Mesenchymal stem cell (in vitro differentiated cells and primary cell): ENCODE measurements around the gene LARGE1.

ENCODE experiments used
- DNase-seq: peaks from one replicate; pipeline ENCODE4 v3.0.0-alpha.2; 2013
- H2AFZ ChIP-seq: one replicate; pipeline ENCODE4 v1.6.1; 2013; ENCODE audit warnings: low read depth, mild to moderate bottlenecking, control low read depth, inconsistent platforms, low read length, moderate library complexity
- H2AK5ac ChIP-seq: 2 replicates; pipeline ENCODE4 v1.6.1; 2013; ENCODE audit warnings: low read length, moderate library complexity, mild to moderate bottlenecking, inconsistent platforms; ENCODE audit not compliant: severe bottlenecking
- H2BK120ac ChIP-seq: one replicate; pipeline ENCODE4 v1.6.1; 2013; ENCODE audit warnings: low read depth, mild to moderate bottlenecking, inconsistent platforms, low read length, moderate library complexity
- H2BK12ac ChIP-seq, 2 experiments: one replicate each; pipeline ENCODE4 v1.6.1; 2013; ENCODE audit warnings: inconsistent platforms in 2 of 2, low read length in 2 of 2, mild to moderate bottlenecking in 2 of 2, moderate library complexity in 2 of 2, control low read depth in 1 of 2
- H2BK15ac ChIP-seq: one replicate; pipeline ENCODE4 v1.6.1; 2013; ENCODE audit warnings: mild to moderate bottlenecking, low read depth, inconsistent platforms; ENCODE audit not compliant: poor library complexity, severe bottlenecking
- H2BK5ac ChIP-seq: 2 replicates; pipeline ENCODE4 v1.6.1; 2013; ENCODE audit warnings: low read depth, mild to moderate bottlenecking, low read length, control low read depth, inconsistent platforms; ENCODE audit not compliant: poor library complexity, severe bottlenecking
- H3K14ac ChIP-seq, 2 experiments: one replicate each; pipeline ENCODE4 v1.6.1; 2013; ENCODE audit warnings: inconsistent platforms in 2 of 2, low read length in 2 of 2, control low read depth in 1 of 2, mild to moderate bottlenecking in 1 of 2, moderate library complexity in 1 of 2
- H3K18ac ChIP-seq, 2 experiments: one replicate each; pipeline ENCODE4 v1.6.1; 2013; ENCODE audit warnings: inconsistent platforms in 2 of 2, low read length in 2 of 2, control low read depth in 1 of 2, low read depth in 1 of 2, mild to moderate bottlenecking in 1 of 2
- H3K23ac ChIP-seq, 2 experiments: one replicate each; pipeline ENCODE4 v1.6.1; 2013; ENCODE audit warnings: inconsistent platforms in 2 of 2, low read length in 2 of 2, mild to moderate bottlenecking in 2 of 2, moderate library complexity in 2 of 2, control low read depth in 1 of 2
- H3K27ac ChIP-seq: 2 replicates; pipeline ENCODE4 v1.5.1; 2013; ENCODE audit warnings: mild to moderate bottlenecking, moderate library complexity, low read length, control low read depth, inconsistent platforms; ENCODE audit not compliant: poor library complexity, severe bottlenecking
- H3K27me3 ChIP-seq, 2 experiments: 2 replicates each; pipeline versions ENCODE4 v1.6.1 to v1.7.0; 2013; ENCODE audit warnings: low read length in 2 of 2, mild to moderate bottlenecking in 2 of 2, moderate library complexity in 2 of 2, control low read depth in 1 of 2, inconsistent platforms in 1 of 2; ENCODE audit not compliant: control insufficient read depth in 1 of 2, insufficient read depth in 1 of 2
- H3K36me3 ChIP-seq, 2 experiments: 2 replicates each; pipeline versions ENCODE4 v1.6.1 to v1.7.0; 2013; ENCODE audit warnings: low read length in 2 of 2, control low read depth in 1 of 2, inconsistent platforms in 1 of 2, low read depth in 1 of 2, mild to moderate bottlenecking in 1 of 2; ENCODE audit not compliant: insufficient read depth in 2 of 2, control insufficient read depth in 1 of 2
- H3K4ac ChIP-seq, 2 experiments: one replicate each; pipeline ENCODE4 v1.6.1; 2013; ENCODE audit warnings: inconsistent platforms in 2 of 2, low read length in 2 of 2, mild to moderate bottlenecking in 2 of 2, moderate library complexity in 2 of 2, control low read depth in 1 of 2, low read depth in 1 of 2
- H3K4me1 ChIP-seq: 2 replicates; pipeline ENCODE4 v1.6.1; 2013; ENCODE audit warnings: low read depth, low read length, control low read depth; ENCODE audit not compliant: control insufficient read depth, insufficient read depth
- H3K4me2 ChIP-seq: 2 replicates; pipeline ENCODE4 v1.6.1; 2013; ENCODE audit warnings: low read length, mild to moderate bottlenecking, inconsistent platforms; ENCODE audit not compliant: poor library complexity, severe bottlenecking
- H3K4me3 ChIP-seq, 2 experiments: 2 replicates each; pipeline versions ENCODE4 v1.5.1 to v1.7.0; 2013; ENCODE audit warnings: low read length in 2 of 2, mild to moderate bottlenecking in 2 of 2, control low read depth in 1 of 2, low read depth in 1 of 2; ENCODE audit not compliant: insufficient read depth in 1 of 2
- H3K79me1 ChIP-seq: replicated peaks from 2 replicates; pipeline ENCODE4 v1.6.1; 2013; ENCODE audit warnings: mild to moderate bottlenecking, control low read depth, low read length, inconsistent platforms; ENCODE audit not compliant: poor library complexity, severe bottlenecking
- H3K9ac ChIP-seq: 2 replicates; pipeline ENCODE4 v1.7.0; 2013; ENCODE audit warnings: mild to moderate bottlenecking, low read length, moderate library complexity
- H3K9me3 ChIP-seq: 2 replicates; pipeline ENCODE4 v1.7.0; 2013; ENCODE audit warnings: mild to moderate bottlenecking, low read length; ENCODE audit not compliant: control insufficient read depth
- H4K8ac ChIP-seq: one replicate; pipeline ENCODE4 v1.6.1; 2013; ENCODE audit warnings: inconsistent platforms, mild to moderate bottlenecking, low read length, moderate library complexity
- H4K91ac ChIP-seq: one replicate; pipeline ENCODE4 v1.6.1; 2013; ENCODE audit warnings: mild to moderate bottlenecking, low read length, inconsistent platforms
- WGBS: methylation state at CpG from one replicate; pipeline ENCODE4 v1.1.7; 2013; ENCODE audit warnings: mixed read lengths; 5-methylcytosine and 5-hydroxymethylcytosine counted together

The LARGE1 gene

GRCh38 chr22:33474587-33474986 is 445.7 kb downstream of the LARGE1 start:
- H3K18ac ChIP-seq, result no peak overlapping the region
- no CpG with 5 or more reads among the region's 1 CpG for WGBS
- H4K91ac ChIP-seq, result no peak overlapping the region

GRCh38 chr22:33472462-33473344 is 447.6 kb downstream of the LARGE1 start:
- no peaks in the 10 kb centered on the region for H3K27me3 ChIP-seq
- no peaks in the 10 kb centered on the region for H3K9me3 ChIP-seq
- 80% methylated on average over 7 of the region's 9 CpGs for WGBS
- no peak overlapping the region for H3K27ac ChIP-seq
- no peak overlapping the region for H2AFZ ChIP-seq
- no peak overlapping the region for H2BK120ac ChIP-seq
- H3K4me1 ChIP-seq, result peaks cover 3% of the 10 kb centered on the region
- no peak overlapping the region for H3K9ac ChIP-seq
- H2BK12ac ChIP-seq, result no peak overlapping the region
- DNase-seq, result no peak
- H2BK15ac ChIP-seq, result no peak overlapping the region
- H2BK5ac ChIP-seq, result no peak overlapping the region
- no peak overlapping the region for H3K14ac ChIP-seq
- no peak overlapping the region for H3K4ac ChIP-seq
- no peak overlapping the region for H3K4me2 ChIP-seq
- H3K18ac ChIP-seq, result no peak overlapping the region
- H3K4me3 ChIP-seq, result no peak overlapping the region
- no peaks in the 10 kb centered on the region for H3K79me1 ChIP-seq
- no peak overlapping the region for H4K91ac ChIP-seq
- no peak overlapping the region for H2AK5ac ChIP-seq
- H3K23ac ChIP-seq, result no peak overlapping the region
- no peak overlapping the region for H4K8ac ChIP-seq
- no peaks in the 10 kb centered on the region for H3K36me3 ChIP-seq

More at GRCh38 chr22:33474587-33474986, 445.7 kb downstream of the LARGE1 start:
- H2BK12ac ChIP-seq, result no peak overlapping the region
- H3K4me1 ChIP-seq, result peaks cover 2% of the 10 kb centered on the region
- H2AK5ac ChIP-seq, result no peak overlapping the region
- H3K23ac ChIP-seq, result no peak overlapping the region
- H3K4ac ChIP-seq, result no peak overlapping the region
- H2BK15ac ChIP-seq, result no peak overlapping the region
- H3K79me1 ChIP-seq, result no peaks in the 10 kb centered on the region
- no peak overlapping the region for H3K27ac ChIP-seq
- peaks cover 0 to 5% of the 10 kb centered on the region in 2 experiments for H3K27me3 ChIP-seq
- H3K14ac ChIP-seq, result no peak overlapping the region
- no peak overlapping the region for H2AFZ ChIP-seq
- no peak overlapping the region for H4K8ac ChIP-seq
- no peaks in the 10 kb centered on the region for H3K9me3 ChIP-seq
- H3K4me3 ChIP-seq, result no peak overlapping the region
- no peak overlapping the region for H2BK5ac ChIP-seq
- H2BK120ac ChIP-seq, result no peak overlapping the region
- H3K9ac ChIP-seq, result no peak overlapping the region
- DNase-seq, result no peak
- no peaks in the 10 kb centered on the region for H3K36me3 ChIP-seq
- no peak overlapping the region for H3K4me2 ChIP-seq

GRCh38 chr22:33470456-33470855 is 449.8 kb downstream of the LARGE1 start:
- no peak overlapping the region for H4K8ac ChIP-seq
- no peak overlapping the region for H2AFZ ChIP-seq
- no peak overlapping the region for H3K27ac ChIP-seq
- no peak overlapping the region for H3K23ac ChIP-seq
- no peaks in the 10 kb centered on the region for H3K9me3 ChIP-seq
- no peak overlapping the region for H2AK5ac ChIP-seq
- H3K79me1 ChIP-seq, result no peaks in the 10 kb centered on the region
- no peak for DNase-seq
- no peak overlapping the region for H3K9ac ChIP-seq
- H3K18ac ChIP-seq, result no peak overlapping the region
- H2BK15ac ChIP-seq, result no peak overlapping the region
- no peak overlapping the region for H3K4me2 ChIP-seq
- no peak overlapping the region for H3K4ac ChIP-seq
- no peak overlapping the region for H3K14ac ChIP-seq
- no peak overlapping the region for H3K4me3 ChIP-seq
- H2BK120ac ChIP-seq, result no peak overlapping the region
- H2BK5ac ChIP-seq, result no peak overlapping the region
- WGBS, result 80% methylated on average over 6 of the region's 6 CpGs
- H4K91ac ChIP-seq, result no peak overlapping the region
- H3K4me1 ChIP-seq, result peaks cover 4% of the 10 kb centered on the region
- H2BK12ac ChIP-seq, result no peak overlapping the region
- no peaks in the 10 kb centered on the region for H3K36me3 ChIP-seq
- no peaks in the 10 kb centered on the region for H3K27me3 ChIP-seq

GRCh38 chr22:33467620-33468095 is 452.6 kb downstream of the LARGE1 start:
- Histone ChIP-seq H3K27me3 (no peaks in the 10 kb centered on the region), H4K8ac (no peak overlapping the region), H3K23ac (no peak overlapping the region), H2BK5ac (no peak overlapping the region), H3K4me3 (no peak overlapping the region), H2AFZ (no peak overlapping the region), H3K18ac (no peak overlapping the region), H3K27ac (peak overlapping the region; percentile 20), H2BK12ac (no peak overlapping the region), H3K14ac (no peak overlapping the region), H3K4me1 (peaks cover 4% of the 10 kb centered on the region), H3K79me1 (no peaks in the 10 kb centered on the region), H3K9ac (no peak overlapping the region), H2AK5ac (peak overlapping the region; percentile 19), H3K9me3 (no peaks in the 10 kb centered on the region), H4K91ac (no peak overlapping the region), H3K4ac (no peak overlapping the region), H2BK15ac (no peak overlapping the region), H3K36me3 (no peaks in the 10 kb centered on the region), H2BK120ac (no peak overlapping the region), H3K4me2 (no peak overlapping the region)
- no peak for DNase-seq
- 83% methylated on average over 5 of the region's 5 CpGs for WGBS
